A549 (cell line): ENCODE data around the gene GID4.

Source experiments
- CBX2 ChIP-seq: fragments of 200-600 bp; sonication (generic); IDR thresholded peaks from 2 replicates; pipeline ENCODE4 v1.6.1; 2016; ENCODE audit warnings: low read depth, mild to moderate bottlenecking, borderline replicate concordance
- CTCF ChIP-seq: fragments of >200 bp; sonication (Bioruptor Twin); formaldehyde crosslinking; IDR thresholded peaks from 3 replicates; pipeline ENCODE4 v1.5.1; 2016
- FOSL2 ChIP-seq, 2 experiments: fragments of 450-650 bp in 1 of 2; fragments of >200 bp in 1 of 2; sonication (Bioruptor Twin) in 1 of 2; formaldehyde crosslinking; IDR thresholded peaks; 2 replicates each; pipeline versions ENCODE4 v1.5.0 to v1.6.1; 2016 to 2020; ENCODE audit warnings: mild to moderate bottlenecking in 1 of 2, moderate library complexity in 1 of 2
- KDM1A ChIP-seq: fragments of 200-600 bp; sonication (generic); IDR thresholded peaks from 2 replicates; pipeline ENCODE4 v1.6.1; 2016; ENCODE audit warnings: low read depth, mild to moderate bottlenecking
- RAD21 ChIP-seq, 2 experiments: fragments of >200 bp in 1 of 2; sonication (Bioruptor Twin) in 1 of 2; formaldehyde crosslinking in 1 of 2; IDR thresholded peaks in 1 of 2; conservative IDR thresholded peaks in 1 of 2; 2 replicates in 1 of 2; 3 replicates in 1 of 2; pipeline ENCODE4 v1.6.1; 2012 to 2018; ENCODE audit warnings: inconsistent platforms in 1 of 2
- TF ChIP-seq, protein P1 (sequence below): IDR thresholded peaks from 2 replicates; pipeline ENCODE4 v1.6.1; 2012

GRCh38 chr17:18039535-18040260 is 490 bp downstream of the GID4 start:
- TF ChIP-seq CTCF (no peak), KDM1A (no peak), FOSL2 (IDR thresholded peaks at IDR 0.05) (no peak), FOSL2 (CRISPR knock-in tag; IDR thresholded peaks at IDR 0.05) (no peak), RAD21 (conservative IDR thresholded peaks at IDR 0.05 in 1 of 2, IDR thresholded peaks at IDR 0.05 in 1 of 2) (no peak), CBX2 (no peak)
- TF ChIP-seq, protein P1, sequence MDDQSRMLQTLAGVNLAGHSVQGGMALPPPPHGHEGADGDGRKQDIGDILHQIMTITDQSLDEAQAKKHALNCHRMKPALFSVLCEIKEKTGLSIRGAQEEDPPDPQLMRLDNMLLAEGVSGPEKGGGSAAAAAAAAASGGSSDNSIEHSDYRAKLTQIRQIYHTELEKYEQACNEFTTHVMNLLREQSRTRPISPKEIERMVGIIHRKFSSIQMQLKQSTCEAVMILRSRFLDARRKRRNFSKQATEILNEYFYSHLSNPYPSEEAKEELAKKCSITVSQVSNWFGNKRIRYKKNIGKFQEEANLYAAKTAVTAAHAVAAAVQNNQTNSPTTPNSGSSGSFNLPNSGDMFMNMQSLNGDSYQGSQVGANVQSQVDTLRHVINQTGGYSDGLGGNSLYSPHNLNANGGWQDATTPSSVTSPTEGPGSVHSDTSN: no peak
